ENCODE results near the gene MRPS34. TPM values are rescaled to one million over a fixed set of nuclear protein-coding genes. Genes with fewer than 3 reads are reported as not detected.

The MRPS34 gene
- total and polyA plus RNA-seq, 9 of the 15 experiments (the other 6 are each of a cell fraction or from before 2014, with no cell fraction given), result 5.2 to 334 (median 92.8) TPM

- TF ChIP-seq, protein P1, sequence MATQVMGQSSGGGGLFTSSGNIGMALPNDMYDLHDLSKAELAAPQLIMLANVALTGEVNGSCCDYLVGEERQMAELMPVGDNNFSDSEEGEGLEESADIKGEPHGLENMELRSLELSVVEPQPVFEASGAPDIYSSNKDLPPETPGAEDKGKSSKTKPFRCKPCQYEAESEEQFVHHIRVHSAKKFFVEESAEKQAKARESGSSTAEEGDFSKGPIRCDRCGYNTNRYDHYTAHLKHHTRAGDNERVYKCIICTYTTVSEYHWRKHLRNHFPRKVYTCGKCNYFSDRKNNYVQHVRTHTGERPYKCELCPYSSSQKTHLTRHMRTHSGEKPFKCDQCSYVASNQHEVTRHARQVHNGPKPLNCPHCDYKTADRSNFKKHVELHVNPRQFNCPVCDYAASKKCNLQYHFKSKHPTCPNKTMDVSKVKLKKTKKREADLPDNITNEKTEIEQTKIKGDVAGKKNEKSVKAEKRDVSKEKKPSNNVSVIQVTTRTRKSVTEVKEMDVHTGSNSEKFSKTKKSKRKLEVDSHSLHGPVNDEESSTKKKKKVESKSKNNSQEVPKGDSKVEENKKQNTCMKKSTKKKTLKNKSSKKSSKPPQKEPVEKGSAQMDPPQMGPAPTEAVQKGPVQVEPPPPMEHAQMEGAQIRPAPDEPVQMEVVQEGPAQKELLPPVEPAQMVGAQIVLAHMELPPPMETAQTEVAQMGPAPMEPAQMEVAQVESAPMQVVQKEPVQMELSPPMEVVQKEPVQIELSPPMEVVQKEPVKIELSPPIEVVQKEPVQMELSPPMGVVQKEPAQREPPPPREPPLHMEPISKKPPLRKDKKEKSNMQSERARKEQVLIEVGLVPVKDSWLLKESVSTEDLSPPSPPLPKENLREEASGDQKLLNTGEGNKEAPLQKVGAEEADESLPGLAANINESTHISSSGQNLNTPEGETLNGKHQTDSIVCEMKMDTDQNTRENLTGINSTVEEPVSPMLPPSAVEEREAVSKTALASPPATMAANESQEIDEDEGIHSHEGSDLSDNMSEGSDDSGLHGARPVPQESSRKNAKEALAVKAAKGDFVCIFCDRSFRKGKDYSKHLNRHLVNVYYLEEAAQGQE (IDR thresholded peaks at IDR 0.05; ENCODE audit: borderline replicate concordance), result no peak
- TF ChIP-seq, protein P1 (CRISPR knock-in tag; IDR thresholded peaks at IDR 0.05; ENCODE audit: low read depth), result 0 out of 2 replicates have a peak, but pooled peaks have one; percentile 29
- no peak for TF ChIP-seq NFE2L1 (tag; IDR thresholded peaks at IDR 0.05; ENCODE audit: borderline replicate concordance, low read depth)
- no peak for TF ChIP-seq POLR2AphosphoS5 (IDR thresholded peaks at IDR 0.05; ENCODE audit: control insufficient read depth, insufficient read depth, low read depth, low read length)
- 0 out of 2 replicates have a peak, but pooled peaks have one; percentile 14 for TF ChIP-seq ZBTB17 (CRISPR knock-in tag; IDR thresholded peaks at IDR 0.05)
- TF ChIP-seq TCF3 (CRISPR knock-in tag; IDR thresholded peaks at IDR 0.05), result no peak
- TF ChIP-seq ZNF174 (CRISPR knock-in tag; IDR thresholded peaks at IDR 0.05), result no peak
- TF ChIP-seq FOXJ3 (CRISPR knock-in tag; IDR thresholded peaks at IDR 0.05), result no peak
- no peak for TF ChIP-seq TARDBP (IDR thresholded peaks at IDR 0.05)
- TF ChIP-seq ZNF212 (CRISPR knock-in tag; IDR thresholded peaks at IDR 0.05), result no peak
- TF ChIP-seq ZNF717 (CRISPR knock-in tag; IDR thresholded peaks at IDR 0.05), result no peak
Measured at GRCh38 chr16:1771188-1771863, 1.6 kb downstream of the MRPS34 start, which contains the start of gene NME3 (continued).
